ENCODE measurements around the gene PCDHGB4. TPM values are rescaled to one million over a fixed set of nuclear protein-coding genes. Genes with fewer than 3 reads are reported as not detected.

PCDHGB4 gene
- total and polyA plus RNA-seq, 3 donors from 2014 or later: 1.0 to 13.3 (median 11.3) TPM

DNA sequence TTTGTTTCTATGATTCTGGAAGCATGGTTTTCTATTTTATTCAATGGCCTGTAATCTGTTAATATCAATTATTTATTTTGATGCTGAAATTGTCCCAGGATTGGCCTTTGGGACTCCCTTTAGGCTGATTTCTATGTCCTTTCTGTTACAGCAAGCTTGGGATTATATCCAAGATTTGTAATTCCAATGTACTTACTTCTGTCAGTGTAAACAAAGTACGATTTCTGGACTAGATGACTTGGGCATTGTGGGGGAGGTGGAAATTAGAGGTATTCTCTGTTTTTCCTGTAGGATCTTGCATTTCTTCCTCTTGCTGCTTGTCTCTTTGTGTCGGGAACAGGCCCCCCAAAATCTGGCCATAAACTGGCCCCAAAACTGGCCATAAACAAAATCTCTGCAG, 46.5 kb downstream of the PCDHGB4 start:
- no peak overlapping the region for H3K27ac ChIP-seq
- WGBS, 2 donors: 58 to 76% methylated on average over 2 of the region's 2 CpGs
- intact Hi-C loops (cut with DNase I; ENCODE audit: low total_unique reads): no loop called here
- no peak for DNase-seq
- no peaks in the 10 kb centered on the region for H3K4me1 ChIP-seq
- TF ChIP-seq, protein P1, sequence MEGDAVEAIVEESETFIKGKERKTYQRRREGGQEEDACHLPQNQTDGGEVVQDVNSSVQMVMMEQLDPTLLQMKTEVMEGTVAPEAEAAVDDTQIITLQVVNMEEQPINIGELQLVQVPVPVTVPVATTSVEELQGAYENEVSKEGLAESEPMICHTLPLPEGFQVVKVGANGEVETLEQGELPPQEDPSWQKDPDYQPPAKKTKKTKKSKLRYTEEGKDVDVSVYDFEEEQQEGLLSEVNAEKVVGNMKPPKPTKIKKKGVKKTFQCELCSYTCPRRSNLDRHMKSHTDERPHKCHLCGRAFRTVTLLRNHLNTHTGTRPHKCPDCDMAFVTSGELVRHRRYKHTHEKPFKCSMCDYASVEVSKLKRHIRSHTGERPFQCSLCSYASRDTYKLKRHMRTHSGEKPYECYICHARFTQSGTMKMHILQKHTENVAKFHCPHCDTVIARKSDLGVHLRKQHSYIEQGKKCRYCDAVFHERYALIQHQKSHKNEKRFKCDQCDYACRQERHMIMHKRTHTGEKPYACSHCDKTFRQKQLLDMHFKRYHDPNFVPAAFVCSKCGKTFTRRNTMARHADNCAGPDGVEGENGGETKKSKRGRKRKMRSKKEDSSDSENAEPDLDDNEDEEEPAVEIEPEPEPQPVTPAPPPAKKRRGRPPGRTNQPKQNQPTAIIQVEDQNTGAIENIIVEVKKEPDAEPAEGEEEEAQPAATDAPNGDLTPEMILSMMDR (IDR thresholded peaks at IDR 0.05): no peak
- TF ChIP-seq POLR2A (IDR thresholded peaks at IDR 0.05): no peak
- H3K36me3 ChIP-seq (ENCODE audit: low read depth, missing control alignments): no peaks in the 10 kb centered on the region
- H3K4me3 ChIP-seq: no peak overlapping the region
- no peaks in the 10 kb centered on the region for H3K9me3 ChIP-seq
- H3K27me3 ChIP-seq: no peaks in the 10 kb centered on the region

DNA sequence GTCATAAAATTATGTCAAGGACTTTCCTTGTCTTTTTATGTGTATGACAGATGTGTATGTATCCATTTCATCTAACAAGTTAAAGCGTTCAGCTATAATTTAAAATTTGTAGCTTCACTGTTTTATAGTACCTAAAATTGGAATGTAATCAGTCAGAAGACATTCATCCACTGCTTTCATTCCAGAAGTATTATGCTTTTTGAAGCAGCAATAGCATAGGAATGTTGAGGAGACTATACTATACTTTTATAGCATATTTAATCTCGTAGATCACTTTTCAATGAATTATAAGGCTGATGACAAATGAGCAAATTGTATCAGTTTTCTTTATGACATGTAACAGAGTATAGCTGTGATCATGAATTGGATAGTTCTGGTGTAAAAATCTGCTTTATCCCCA, 49.7 kb downstream of the PCDHGB4 start:
- Histone ChIP-seq H3K27me3 (no peaks in the 10 kb centered on the region), H3K9me3 (no peaks in the 10 kb centered on the region), H3K4me3 (no peak overlapping the region), H3K4me1 (no peaks in the 10 kb centered on the region), H3K36me3 (ENCODE audit: low read depth, missing control alignments) (no peaks in the 10 kb centered on the region), H3K27ac (no peak overlapping the region)
- TF ChIP-seq POLR2A (IDR thresholded peaks at IDR 0.05): no peak
- TF ChIP-seq, protein P1 (IDR thresholded peaks at IDR 0.05): no peak
- 83 to 86% methylated on average over 2 of the region's 2 CpGs for WGBS, 2 donors
- intact Hi-C loops (cut with DNase I; ENCODE audit: low total_unique reads): no loop called here
- no peak for DNase-seq

DNA sequence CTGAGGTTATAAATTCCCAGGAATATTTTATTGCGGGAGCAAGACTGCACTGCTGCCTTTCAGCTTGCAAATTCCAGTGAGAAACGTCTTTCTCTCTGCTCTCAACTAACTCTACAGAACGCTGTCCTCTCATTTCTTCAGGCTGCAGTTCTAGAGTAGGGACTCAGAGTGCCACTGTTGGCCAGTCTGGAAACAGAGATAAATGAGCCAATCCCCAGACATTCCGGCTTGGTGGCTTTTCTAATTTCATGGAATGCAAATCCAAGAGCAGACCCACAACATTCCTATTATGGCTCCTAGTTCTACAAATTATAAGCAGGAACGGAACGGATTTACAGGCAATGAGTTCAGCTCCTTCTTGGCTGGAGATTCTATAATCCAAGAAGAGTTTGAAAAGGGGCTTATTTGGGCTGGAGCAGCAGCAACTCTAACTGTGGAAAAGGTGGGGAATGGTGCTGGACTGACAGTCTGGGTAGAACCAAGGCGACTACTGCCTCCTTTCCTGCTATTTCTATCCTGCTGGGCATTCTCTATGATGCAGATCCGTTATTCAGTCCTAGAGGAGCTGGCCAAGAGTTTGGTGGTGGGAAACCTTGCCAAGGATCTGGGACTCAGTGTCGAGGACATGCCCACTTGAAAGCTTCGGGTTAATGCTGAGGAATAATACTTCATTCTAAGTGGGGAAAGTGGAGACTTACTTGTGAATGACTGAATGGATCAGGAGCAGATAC, 52.1 kb downstream of the PCDHGB4 start:
- Histone ChIP-seq H3K27ac (no peak overlapping the region), H3K9me3 (no peaks in the 10 kb centered on the region), H3K4me1 (no peaks in the 10 kb centered on the region), H3K36me3 (ENCODE audit: low read depth, missing control alignments) (no peaks in the 10 kb centered on the region), H3K27me3 (no peaks in the 10 kb centered on the region), H3K4me3 (no peak overlapping the region)
- TF ChIP-seq, protein P1 (IDR thresholded peaks at IDR 0.05): no peak
- no peak for TF ChIP-seq POLR2A (IDR thresholded peaks at IDR 0.05)
- 72 to 75% methylated on average over 10 of the region's 10 CpGs for WGBS, 2 donors
- DNase-seq: no peak
- intact Hi-C loops (cut with DNase I; ENCODE audit: low total_unique reads): no loop called here

Other genes with a start within 250 kb of the PCDHGB4 start
Only the 30 nearest of the 37 such genes appear.
- 1 to 10 TPM; 5.7 to 8.7 TPM for gene PCDHB9, start 200.5 kb upstream of the PCDHGB4 start, total RNA-seq
- gene PCDHB9, start 200.5 kb upstream of the PCDHGB4 start, polyA plus RNA-seq (ENCODE audit: insufficient read depth, low read depth, low replicate concordance): 4.8 TPM
- gene PCDHB10, start 195.3 kb upstream of the PCDHGB4 start, total RNA-seq: 1 to 10 TPM; 4.0 to 4.9 TPM
- gene PCDHB10, start 195.3 kb upstream of the PCDHGB4 start, polyA plus RNA-seq (ENCODE audit: insufficient read depth, low read depth, low replicate concordance): 1.5 TPM
- 1 to 10 TPM; 4.0 to 4.2 TPM for gene PCDHB11, start 188.1 kb upstream of the PCDHGB4 start, total RNA-seq
- gene PCDHB11, start 188.1 kb upstream of the PCDHGB4 start, polyA plus RNA-seq (ENCODE audit: insufficient read depth, low read depth, low replicate concordance): 0.63 TPM
- gene PCDHB12, start 179.0 kb upstream of the PCDHGB4 start, total RNA-seq: 1 to 10 TPM; 6.1 to 6.5 TPM
- 1.4 TPM for gene PCDHB12, start 179.0 kb upstream of the PCDHGB4 start, polyA plus RNA-seq (ENCODE audit: insufficient read depth, low read depth, low replicate concordance)
- gene PCDHB13, start 173.8 kb upstream of the PCDHGB4 start, total RNA-seq: 1 to 10 TPM; 8.6 to 9.3 TPM
- gene PCDHB13, start 173.8 kb upstream of the PCDHGB4 start, polyA plus RNA-seq (ENCODE audit: insufficient read depth, low read depth, low replicate concordance): 2.6 TPM
- 1 to 10 TPM; 7.9 to 8.0 TPM for gene PCDHB14, start 164.4 kb upstream of the PCDHGB4 start, total RNA-seq
- gene PCDHB14, start 164.4 kb upstream of the PCDHGB4 start, polyA plus RNA-seq (ENCODE audit: insufficient read depth, low read depth, low replicate concordance): 2.7 TPM
- gene PCDHB15, start 142.3 kb upstream of the PCDHGB4 start, total RNA-seq: 10 to 100 TPM; 22.1 to 27.6 TPM
- gene PCDHB15, start 142.3 kb upstream of the PCDHGB4 start, polyA plus RNA-seq (ENCODE audit: insufficient read depth, low read depth, low replicate concordance): 10.3 TPM
- gene SLC25A2, start 83.6 kb upstream of the PCDHGB4 start, total RNA-seq: 1 to 10 TPM; 4.0 to 4.4 TPM
- gene SLC25A2, start 83.6 kb upstream of the PCDHGB4 start, polyA plus RNA-seq (ENCODE audit: insufficient read depth, low read depth, low replicate concordance): 15.9 TPM
- 100 to 1,000 TPM; 112 to 131 TPM for gene TAF7, start 66.9 kb upstream of the PCDHGB4 start, total RNA-seq
- gene TAF7, start 66.9 kb upstream of the PCDHGB4 start, polyA plus RNA-seq (ENCODE audit: insufficient read depth, low read depth, low replicate concordance): 137 TPM
- gene PCDHGA1, start 57.2 kb upstream of the PCDHGB4 start, total RNA-seq: 10 to 100 TPM in 1 of 2 donors, 1 to 10 TPM in 1; 8.7 to 13.1 TPM
- gene PCDHGA1, start 57.2 kb upstream of the PCDHGB4 start, polyA plus RNA-seq (ENCODE audit: insufficient read depth, low read depth, low replicate concordance): 1.6 TPM
- 10 to 100 TPM; 19.4 to 31.0 TPM for gene PCDHGA2, start 48.9 kb upstream of the PCDHGB4 start, total RNA-seq
- gene PCDHGA2, start 48.9 kb upstream of the PCDHGB4 start, polyA plus RNA-seq (ENCODE audit: insufficient read depth, low read depth, low replicate concordance): 5.6 TPM
- gene PCDHGA3, start 43.9 kb upstream of the PCDHGB4 start, total RNA-seq: 10 to 100 TPM; 19.3 to 31.8 TPM
- gene PCDHGA3, start 43.9 kb upstream of the PCDHGB4 start, polyA plus RNA-seq (ENCODE audit: insufficient read depth, low read depth, low replicate concordance): 4.4 TPM
- 10 to 100 TPM; 12.5 to 16.4 TPM for gene PCDHGB1, start 37.6 kb upstream of the PCDHGB4 start, total RNA-seq
- gene PCDHGB1, start 37.6 kb upstream of the PCDHGB4 start, polyA plus RNA-seq (ENCODE audit: insufficient read depth, low read depth, low replicate concordance): 0.92 TPM
- gene PCDHGA4, start 32.7 kb upstream of the PCDHGB4 start, total RNA-seq: 10 to 100 TPM; 14.2 to 21.0 TPM
- 1.9 TPM for gene PCDHGA4, start 32.7 kb upstream of the PCDHGB4 start, polyA plus RNA-seq (ENCODE audit: insufficient read depth, low read depth, low replicate concordance)
- gene PCDHGB2, start 27.7 kb upstream of the PCDHGB4 start, total RNA-seq: 10 to 100 TPM; 16.6 to 20.4 TPM
- 1.5 TPM for gene PCDHGB2, start 27.7 kb upstream of the PCDHGB4 start, polyA plus RNA-seq (ENCODE audit: insufficient read depth, low read depth, low replicate concordance)
- gene PCDHGA5, start 23.5 kb upstream of the PCDHGB4 start, total RNA-seq: 10 to 100 TPM in 1 of 2 donors, 1 to 10 TPM in 1; 9.4 to 12.2 TPM
- gene PCDHGA5, start 23.5 kb upstream of the PCDHGB4 start, polyA plus RNA-seq (ENCODE audit: insufficient read depth, low read depth, low replicate concordance): 1.5 TPM
- 10 to 100 TPM; 11.3 to 17.1 TPM for gene PCDHGB3, start 17.5 kb upstream of the PCDHGB4 start, total RNA-seq
- 0.74 TPM for gene PCDHGB3, start 17.5 kb upstream of the PCDHGB4 start, polyA plus RNA-seq (ENCODE audit: insufficient read depth, low read depth, low replicate concordance)
- gene PCDHGA6, start 13.8 kb upstream of the PCDHGB4 start, total RNA-seq: 10 to 100 TPM in 1 of 2 donors, 1 to 10 TPM in 1; 9.7 to 13.4 TPM
- gene PCDHGA6, start 13.8 kb upstream of the PCDHGB4 start, polyA plus RNA-seq (ENCODE audit: insufficient read depth, low read depth, low replicate concordance): 1.8 TPM
- 10 to 100 TPM; 11.1 to 12.7 TPM for gene PCDHGA7, start 5.0 kb upstream of the PCDHGB4 start, total RNA-seq
- gene PCDHGA7, start 5.0 kb upstream of the PCDHGB4 start, polyA plus RNA-seq (ENCODE audit: insufficient read depth, low read depth, low replicate concordance): 1.6 TPM
- 1 to 10 TPM; 8.2 TPM for gene PCDHGA8, start 4.9 kb downstream of the PCDHGB4 start, total RNA-seq
- gene PCDHGA8, start 4.9 kb downstream of the PCDHGB4 start, polyA plus RNA-seq (ENCODE audit: insufficient read depth, low read depth, low replicate concordance): 0.15 TPM
- gene PCDHGB5, start 10.2 kb downstream of the PCDHGB4 start, total RNA-seq: 10 to 100 TPM; 28.3 to 36.4 TPM
- gene PCDHGB5, start 10.2 kb downstream of the PCDHGB4 start, polyA plus RNA-seq (ENCODE audit: insufficient read depth, low read depth, low replicate concordance): 4.5 TPM
- 10 to 100 TPM; 13.0 to 13.1 TPM for gene PCDHGA9, start 15.1 kb downstream of the PCDHGB4 start, total RNA-seq
- 1.1 TPM for gene PCDHGA9, start 15.1 kb downstream of the PCDHGB4 start, polyA plus RNA-seq (ENCODE audit: insufficient read depth, low read depth, low replicate concordance)
- 10 to 100 TPM in 1 of 2 donors, 1 to 10 TPM in 1; 9.9 to 12.6 TPM for gene PCDHGB6, start 20.3 kb downstream of the PCDHGB4 start, total RNA-seq
- gene PCDHGB6, start 20.3 kb downstream of the PCDHGB4 start, polyA plus RNA-seq (ENCODE audit: insufficient read depth, low read depth, low replicate concordance): 2.1 TPM
- 10 to 100 TPM; 11.3 to 11.7 TPM for gene PCDHGA10, start 25.3 kb downstream of the PCDHGB4 start, total RNA-seq
- 1.2 TPM for gene PCDHGA10, start 25.3 kb downstream of the PCDHGB4 start, polyA plus RNA-seq (ENCODE audit: insufficient read depth, low read depth, low replicate concordance)
- gene PCDHGB7, start 30.0 kb downstream of the PCDHGB4 start, total RNA-seq: 10 to 100 TPM; 15.3 to 18.1 TPM
- 6.6 TPM for gene PCDHGB7, start 30.0 kb downstream of the PCDHGB4 start, polyA plus RNA-seq (ENCODE audit: insufficient read depth, low read depth, low replicate concordance)
- 1 to 10 TPM; 8.4 to 9.1 TPM for gene PCDHGA11, start 33.4 kb downstream of the PCDHGB4 start, total RNA-seq
- gene PCDHGA11, start 33.4 kb downstream of the PCDHGB4 start, polyA plus RNA-seq (ENCODE audit: insufficient read depth, low read depth, low replicate concordance): 0.83 TPM
- gene PCDHGA12, start 42.8 kb downstream of the PCDHGB4 start, total RNA-seq: 10 to 100 TPM; 10.3 to 11.3 TPM
- gene PCDHGA12, start 42.8 kb downstream of the PCDHGB4 start, polyA plus RNA-seq (ENCODE audit: insufficient read depth, low read depth, low replicate concordance): 2.7 TPM
- 10 to 100 TPM; 14.5 to 29.4 TPM for gene PCDHGC3, start 88.3 kb downstream of the PCDHGB4 start, total RNA-seq
- gene PCDHGC3, start 88.3 kb downstream of the PCDHGB4 start, polyA plus RNA-seq (ENCODE audit: insufficient read depth, low read depth, low replicate concordance): 61.1 TPM
- gene PCDHGC4, start 97.3 kb downstream of the PCDHGB4 start, total RNA-seq: 1 to 10 TPM; 6.1 TPM
- 0.57 TPM for gene PCDHGC4, start 97.3 kb downstream of the PCDHGB4 start, polyA plus RNA-seq (ENCODE audit: insufficient read depth, low read depth, low replicate concordance)
- gene PCDHGC5, start 101.4 kb downstream of the PCDHGB4 start, total RNA-seq: 1 to 10 TPM; 4.9 to 5.4 TPM
- gene PCDHGC5, start 101.4 kb downstream of the PCDHGB4 start, polyA plus RNA-seq (ENCODE audit: insufficient read depth, low read depth, low replicate concordance): 0.50 TPM